H1 (cell line): ENCODE results near the gene ACTL8. TPM values are rescaled to one million over a fixed set of nuclear protein-coding genes. Genes with fewer than 3 reads are reported as not detected.

Source experiments
- BCL11A ChIP-seq, 2 experiments: IDR thresholded peaks; one replicate each; pipeline ENCODE4 v1.6.1; 2011; ENCODE audit warnings: low read depth in 2 of 2, low read length in 2 of 2, mild to moderate bottlenecking in 2 of 2
- CBX8 ChIP-seq: fragments of 300-800, 300-1000 bp; sonication (generic); IDR thresholded peaks from 2 replicates; pipeline ENCODE4 v1.7.1; 2016; ENCODE audit warnings: low read depth, low read length, borderline replicate concordance
- CEBPB ChIP-seq: IDR thresholded peaks from 2 replicates; pipeline ENCODE4 v1.6.1; 2012; ENCODE audit warnings: low read depth, low read length
- JUND ChIP-seq: IDR thresholded peaks from 2 replicates; pipeline ENCODE4 v1.6.1; 2011; ENCODE audit warnings: mild to moderate bottlenecking, improper control_type of control experiment, low read length
- POLR2AphosphoS5 ChIP-seq: IDR thresholded peaks from 2 replicates; pipeline ENCODE4 v1.6.1; 2011; ENCODE audit warnings: low read depth, low read length
- RAD21 ChIP-seq, 2 experiments: IDR thresholded peaks in 1 of 2; conservative IDR thresholded peaks in 1 of 2; 2 replicates each; pipeline ENCODE4 v1.6.1; 2011; ENCODE audit warnings: low read depth in 2 of 2, low read length in 2 of 2, improper control_type of control experiment in 1 of 2, inconsistent platforms in 1 of 2, mild to moderate bottlenecking in 1 of 2, moderate library complexity in 1 of 2
- RFX5 ChIP-seq: IDR thresholded peaks from 2 replicates; pipeline ENCODE4 v1.6.1; 2011; ENCODE audit warnings: low read depth, low read length, improper control_type of control experiment, borderline replicate concordance
- SIRT6 ChIP-seq: IDR thresholded peaks from one replicate; pipeline ENCODE4 v1.7.1; 2012; ENCODE audit warnings: low read length, inconsistent platforms
- polyA plus RNA-seq, 7 experiments: library from polyadenylated mRNA; depleted of rRNA in 3 of 7; stranded (reverse) in 5 of 7; unstranded in 2 of 7; fragments of >200 nt in 5 of 7; fragments of 200-250 nt in 2 of 7; gene quantifications; 1 replicate in 5 of 7; 2 replicates in 1 of 7; 4 replicates in 1 of 7; pipeline versions ENCODE4 v1.2.1 to v1.2.3, GENCODE V29; 2011 to 2013; ENCODE audit warnings: missing spikeins in 2 of 7, mixed read lengths in 2 of 7
- total RNA-seq: library from RNA; stranded (reverse); fragmentation: NEBNext Ultra II Directional; extraction: Animal tissue kit (Norgen Biotek cat#: 25700); gene quantifications from 2 replicates; pipeline ENCODE4 v1.2.1, GENCODE V29; 2021
- TF ChIP-seq, protein P1 (sequence below): fragments of 300-600 bp; sonication (generic); IDR thresholded peaks from 2 replicates; pipeline ENCODE4 v1.7.1; 2012; ENCODE audit warnings: low read length, moderate library complexity, mild to moderate bottlenecking, inconsistent platforms; ENCODE audit not compliant: insufficient replicate concordance

The ACTL8 gene
- total and polyA plus RNA-seq, 2 of the 8 experiments (the other 6 are each of a cell fraction or from before 2014, with no cell fraction given), result 0.33 to 0.47 TPM

DNA sequence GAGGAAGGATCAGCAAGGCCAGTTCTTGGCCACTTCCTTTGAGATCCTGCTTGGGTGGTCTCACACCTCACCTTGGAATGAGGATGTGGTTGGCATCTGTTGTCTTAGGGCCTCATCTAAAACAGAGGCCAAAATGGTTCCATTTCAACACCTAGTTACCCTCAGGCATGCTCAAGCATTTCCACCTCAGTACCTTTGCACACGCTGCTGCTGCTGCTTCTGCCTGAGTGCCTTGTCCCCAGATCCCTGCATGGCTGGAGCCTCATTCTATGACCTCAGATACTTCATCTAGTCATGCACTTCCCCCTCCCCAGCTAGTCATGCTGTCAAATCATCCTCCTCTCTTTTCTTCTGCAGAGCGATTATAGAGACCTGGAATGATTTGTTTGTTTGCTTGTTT is 86.8 kb downstream of the ACTL8 start (continued):
- TF ChIP-seq, protein P1, sequence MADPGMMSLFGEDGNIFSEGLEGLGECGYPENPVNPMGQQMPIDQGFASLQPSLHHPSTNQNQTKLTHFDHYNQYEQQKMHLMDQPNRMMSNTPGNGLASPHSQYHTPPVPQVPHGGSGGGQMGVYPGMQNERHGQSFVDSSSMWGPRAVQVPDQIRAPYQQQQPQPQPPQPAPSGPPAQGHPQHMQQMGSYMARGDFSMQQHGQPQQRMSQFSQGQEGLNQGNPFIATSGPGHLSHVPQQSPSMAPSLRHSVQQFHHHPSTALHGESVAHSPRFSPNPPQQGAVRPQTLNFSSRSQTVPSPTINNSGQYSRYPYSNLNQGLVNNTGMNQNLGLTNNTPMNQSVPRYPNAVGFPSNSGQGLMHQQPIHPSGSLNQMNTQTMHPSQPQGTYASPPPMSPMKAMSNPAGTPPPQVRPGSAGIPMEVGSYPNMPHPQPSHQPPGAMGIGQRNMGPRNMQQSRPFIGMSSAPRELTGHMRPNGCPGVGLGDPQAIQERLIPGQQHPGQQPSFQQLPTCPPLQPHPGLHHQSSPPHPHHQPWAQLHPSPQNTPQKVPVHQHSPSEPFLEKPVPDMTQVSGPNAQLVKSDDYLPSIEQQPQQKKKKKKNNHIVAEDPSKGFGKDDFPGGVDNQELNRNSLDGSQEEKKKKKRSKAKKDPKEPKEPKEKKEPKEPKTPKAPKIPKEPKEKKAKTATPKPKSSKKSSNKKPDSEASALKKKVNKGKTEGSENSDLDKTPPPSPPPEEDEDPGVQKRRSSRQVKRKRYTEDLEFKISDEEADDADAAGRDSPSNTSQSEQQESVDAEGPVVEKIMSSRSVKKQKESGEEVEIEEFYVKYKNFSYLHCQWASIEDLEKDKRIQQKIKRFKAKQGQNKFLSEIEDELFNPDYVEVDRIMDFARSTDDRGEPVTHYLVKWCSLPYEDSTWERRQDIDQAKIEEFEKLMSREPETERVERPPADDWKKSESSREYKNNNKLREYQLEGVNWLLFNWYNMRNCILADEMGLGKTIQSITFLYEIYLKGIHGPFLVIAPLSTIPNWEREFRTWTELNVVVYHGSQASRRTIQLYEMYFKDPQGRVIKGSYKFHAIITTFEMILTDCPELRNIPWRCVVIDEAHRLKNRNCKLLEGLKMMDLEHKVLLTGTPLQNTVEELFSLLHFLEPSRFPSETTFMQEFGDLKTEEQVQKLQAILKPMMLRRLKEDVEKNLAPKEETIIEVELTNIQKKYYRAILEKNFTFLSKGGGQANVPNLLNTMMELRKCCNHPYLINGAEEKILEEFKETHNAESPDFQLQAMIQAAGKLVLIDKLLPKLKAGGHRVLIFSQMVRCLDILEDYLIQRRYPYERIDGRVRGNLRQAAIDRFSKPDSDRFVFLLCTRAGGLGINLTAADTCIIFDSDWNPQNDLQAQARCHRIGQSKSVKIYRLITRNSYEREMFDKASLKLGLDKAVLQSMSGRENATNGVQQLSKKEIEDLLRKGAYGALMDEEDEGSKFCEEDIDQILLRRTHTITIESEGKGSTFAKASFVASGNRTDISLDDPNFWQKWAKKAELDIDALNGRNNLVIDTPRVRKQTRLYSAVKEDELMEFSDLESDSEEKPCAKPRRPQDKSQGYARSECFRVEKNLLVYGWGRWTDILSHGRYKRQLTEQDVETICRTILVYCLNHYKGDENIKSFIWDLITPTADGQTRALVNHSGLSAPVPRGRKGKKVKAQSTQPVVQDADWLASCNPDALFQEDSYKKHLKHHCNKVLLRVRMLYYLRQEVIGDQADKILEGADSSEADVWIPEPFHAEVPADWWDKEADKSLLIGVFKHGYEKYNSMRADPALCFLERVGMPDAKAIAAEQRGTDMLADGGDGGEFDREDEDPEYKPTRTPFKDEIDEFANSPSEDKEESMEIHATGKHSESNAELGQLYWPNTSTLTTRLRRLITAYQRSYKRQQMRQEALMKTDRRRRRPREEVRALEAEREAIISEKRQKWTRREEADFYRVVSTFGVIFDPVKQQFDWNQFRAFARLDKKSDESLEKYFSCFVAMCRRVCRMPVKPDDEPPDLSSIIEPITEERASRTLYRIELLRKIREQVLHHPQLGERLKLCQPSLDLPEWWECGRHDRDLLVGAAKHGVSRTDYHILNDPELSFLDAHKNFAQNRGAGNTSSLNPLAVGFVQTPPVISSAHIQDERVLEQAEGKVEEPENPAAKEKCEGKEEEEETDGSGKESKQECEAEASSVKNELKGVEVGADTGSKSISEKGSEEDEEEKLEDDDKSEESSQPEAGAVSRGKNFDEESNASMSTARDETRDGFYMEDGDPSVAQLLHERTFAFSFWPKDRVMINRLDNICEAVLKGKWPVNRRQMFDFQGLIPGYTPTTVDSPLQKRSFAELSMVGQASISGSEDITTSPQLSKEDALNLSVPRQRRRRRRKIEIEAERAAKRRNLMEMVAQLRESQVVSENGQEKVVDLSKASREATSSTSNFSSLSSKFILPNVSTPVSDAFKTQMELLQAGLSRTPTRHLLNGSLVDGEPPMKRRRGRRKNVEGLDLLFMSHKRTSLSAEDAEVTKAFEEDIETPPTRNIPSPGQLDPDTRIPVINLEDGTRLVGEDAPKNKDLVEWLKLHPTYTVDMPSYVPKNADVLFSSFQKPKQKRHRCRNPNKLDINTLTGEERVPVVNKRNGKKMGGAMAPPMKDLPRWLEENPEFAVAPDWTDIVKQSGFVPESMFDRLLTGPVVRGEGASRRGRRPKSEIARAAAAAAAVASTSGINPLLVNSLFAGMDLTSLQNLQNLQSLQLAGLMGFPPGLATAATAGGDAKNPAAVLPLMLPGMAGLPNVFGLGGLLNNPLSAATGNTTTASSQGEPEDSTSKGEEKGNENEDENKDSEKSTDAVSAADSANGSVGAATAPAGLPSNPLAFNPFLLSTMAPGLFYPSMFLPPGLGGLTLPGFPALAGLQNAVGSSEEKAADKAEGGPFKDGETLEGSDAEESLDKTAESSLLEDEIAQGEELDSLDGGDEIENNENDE, result no peak
- TF ChIP-seq POLR2AphosphoS5 (no peak), RAD21 (IDR thresholded peaks at IDR 0.05 in 1 of 2, conservative IDR thresholded peaks at IDR 0.05 in 1 of 2; ENCODE audit: low read depth in 2 of 2, low read length in 2 of 2) (no peak), BCL11A (IDR thresholded peaks at IDR 0.05; ENCODE audit: low read depth in 2 of 2, low read length in 2 of 2) (no peak), SIRT6 (no peak), JUND (no peak), RFX5 (no peak), CEBPB (no peak), CBX8 (no peak)
